PC-3 (cell line): ENCODE results near the gene CDH13.

ENCODE experiments used
- CTCF ChIP-seq: fragments of 300-600 bp; sonication (generic); conservative IDR thresholded peaks from 2 replicates; pipeline ENCODE4 v1.5.1; 2017; ENCODE audit warnings: antibody characterized with exemption, low read depth, mild to moderate bottlenecking, low read length
- EZH2phosphoT487 ChIP-seq: fragments of 300-600 bp; sonication (generic); IDR thresholded peaks from 2 replicates; pipeline ENCODE4 v1.6.1; 2018; ENCODE audit warnings: mild to moderate bottlenecking, antibody characterized with exemption, low read length, borderline replicate concordance

- TF ChIP-seq CTCF: no peak
- TF ChIP-seq EZH2phosphoT487: no peak
Measured at GRCh38 chr16:83802135-83802534, 1175.4 kb downstream of the CDH13 start.
